Ureter (tissue), 1 donor: ENCODE measurements around the gene SGF29. TPM values are rescaled to one million over a fixed set of nuclear protein-coding genes. Genes with fewer than 3 reads are reported as not detected.
"Not testable (repeated sequence)": the region's sequence is repeated elsewhere in the genome, so short reads cannot be mapped to it uniquely, and the experiment has no call there.

Source experiments
- DNase-seq: peaks from one replicate; pipeline ENCODE4 v3.0.0-alpha.2; 2020; ENCODE audit warnings: low spot score
- total RNA-seq: library from RNA; stranded (reverse); gene quantifications from one replicate; pipeline ENCODE4 v1.2.4, GENCODE V29; 2023
- donor health status: DM: yes; HTN: yes; CAD: no.

The SGF29 gene
- total RNA-seq, 1 donor from 2014 or later, result 38.3 TPM

GRCh38 chr16:28563218-28563617 lies 9.5 kb downstream of the SGF29 start:
- no peak for DNase-seq

DNA sequence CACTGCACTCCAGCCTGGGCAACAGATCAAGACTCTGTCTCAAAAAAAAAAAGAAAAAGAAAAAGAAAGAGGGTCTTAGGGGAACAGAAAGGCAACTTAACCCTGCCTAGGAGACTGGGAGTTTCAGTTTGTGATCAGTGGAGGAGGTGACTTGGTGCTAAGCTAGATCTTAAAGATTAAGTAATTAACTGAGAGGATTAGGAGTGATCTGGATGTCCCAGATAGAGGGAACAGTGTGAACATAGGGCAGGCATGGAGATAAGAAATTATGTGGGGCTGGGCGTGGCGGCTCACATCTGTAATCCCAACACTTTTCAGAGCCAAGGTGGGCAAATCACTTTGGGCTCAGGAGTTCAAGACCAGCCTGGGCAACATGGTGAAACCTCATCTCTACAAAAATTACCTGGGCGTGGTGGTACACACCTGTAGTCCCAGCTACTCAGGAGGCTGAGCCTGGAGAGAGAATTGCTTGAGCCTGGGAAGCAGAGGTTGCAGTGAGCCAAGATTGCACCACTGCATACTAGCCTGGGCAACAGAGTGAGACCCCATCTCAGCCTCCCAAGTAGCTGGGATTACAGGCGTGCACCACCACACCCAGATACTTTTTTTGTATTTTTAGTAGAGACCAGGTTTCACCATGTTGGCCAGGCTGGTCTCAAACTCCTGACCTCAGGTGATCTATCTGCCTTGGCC lies 12.7 kb downstream of the SGF29 start:
- not testable (repeated sequence) for DNase-seq

- DNase-seq, result no peak
Observed at GRCh38 chr16:28567292-28567691, 13.6 kb downstream of the SGF29 start.

DNA sequence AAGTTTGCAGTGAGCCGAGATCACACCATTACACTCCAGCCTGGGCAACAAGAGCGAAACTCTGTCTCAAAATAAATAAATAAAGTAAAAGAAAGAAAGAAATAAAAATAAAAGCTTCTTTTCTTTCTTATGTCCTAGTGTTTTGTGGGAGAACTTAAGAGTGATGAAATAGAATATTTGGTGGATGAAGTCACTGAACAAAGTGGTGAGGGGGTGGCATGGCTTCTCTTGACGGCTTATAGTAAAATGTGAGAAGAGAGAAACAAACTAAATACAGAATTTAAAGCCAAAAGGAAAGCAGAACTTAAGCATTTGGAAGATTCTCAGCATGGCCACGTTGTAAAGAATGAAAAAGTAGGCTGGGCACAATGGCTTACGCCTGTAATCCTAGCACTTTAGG lies 15.3 kb downstream of the SGF29 start:
- DNase-seq, result no peak

DNA sequence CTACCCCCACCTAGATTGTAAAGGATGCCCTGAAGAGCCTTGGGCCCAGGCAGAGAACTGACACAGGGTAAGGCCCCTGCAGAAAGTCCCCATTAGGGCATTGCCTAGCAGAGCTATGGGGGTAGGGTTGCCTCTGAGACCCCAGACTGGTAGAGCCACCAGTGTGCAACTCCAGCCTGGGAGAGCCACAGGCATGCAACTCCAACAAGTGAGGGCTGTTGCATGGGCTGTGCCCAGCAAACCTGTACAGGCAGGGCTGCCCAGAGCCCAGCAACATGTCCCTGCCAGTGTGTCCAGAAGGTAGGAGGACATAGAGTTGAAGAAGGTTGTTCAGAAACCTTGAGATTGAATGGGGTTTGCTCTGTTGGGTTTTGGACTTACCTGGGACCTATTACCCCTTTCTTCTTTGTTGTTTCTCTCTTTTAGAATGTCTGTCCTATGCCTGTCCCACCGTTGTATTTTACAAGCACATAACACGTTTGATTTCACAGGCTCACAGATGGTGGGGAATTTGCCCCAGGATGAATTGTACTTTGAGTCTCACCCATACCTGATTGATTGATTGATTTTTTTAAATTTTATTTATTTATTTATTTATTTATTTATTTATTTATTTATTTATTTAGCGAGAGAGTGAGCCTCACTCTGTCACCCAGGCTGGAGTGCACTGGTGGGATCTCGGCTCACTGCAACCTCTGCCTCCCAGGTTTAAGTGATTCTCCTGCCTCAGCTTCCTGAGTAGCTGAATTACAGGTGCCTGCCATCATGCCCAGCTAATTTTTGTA lies 16.4 kb downstream of the SGF29 start:
- no peak for DNase-seq

DNA sequence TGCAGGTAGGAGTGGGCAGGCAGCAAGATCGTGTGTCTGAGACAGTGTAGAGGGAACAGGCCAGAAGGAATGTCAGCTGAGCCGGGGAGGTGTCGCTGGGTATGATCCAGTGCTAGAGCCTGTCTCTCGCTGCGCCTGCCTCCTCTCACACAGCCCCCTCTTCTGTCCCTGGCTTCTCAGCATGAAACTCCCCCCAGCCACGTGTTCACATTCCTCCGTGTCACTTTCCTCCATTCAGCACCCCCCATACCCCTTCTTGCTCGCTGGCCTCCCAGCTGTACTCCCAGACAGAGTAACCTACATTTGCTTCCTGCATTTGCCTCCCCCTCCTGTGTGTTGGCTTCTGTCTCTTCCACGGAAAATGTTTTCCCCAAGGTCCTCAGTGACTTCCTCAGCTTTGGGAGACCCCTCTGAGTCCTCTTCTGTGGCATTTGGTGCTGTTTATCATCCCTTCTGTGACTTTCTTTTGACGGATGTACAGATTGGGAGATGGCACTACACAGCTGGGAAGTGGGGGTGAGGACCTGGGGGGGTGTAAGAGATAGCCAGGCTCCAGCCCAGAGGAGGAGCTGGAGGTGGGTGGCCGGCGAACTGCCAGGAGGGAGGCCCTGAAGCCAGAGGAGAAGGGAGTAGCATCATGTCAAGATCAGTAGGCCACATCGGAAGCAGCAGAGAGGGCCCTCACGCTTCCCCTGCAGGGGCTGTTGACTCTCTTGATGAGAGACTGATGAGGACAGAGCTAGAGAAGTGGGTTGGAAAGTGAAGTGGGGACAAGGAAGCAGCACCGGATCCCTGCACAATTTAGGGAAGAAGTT lies 19.2 kb downstream of the SGF29 start:
- no peak for DNase-seq

DNA sequence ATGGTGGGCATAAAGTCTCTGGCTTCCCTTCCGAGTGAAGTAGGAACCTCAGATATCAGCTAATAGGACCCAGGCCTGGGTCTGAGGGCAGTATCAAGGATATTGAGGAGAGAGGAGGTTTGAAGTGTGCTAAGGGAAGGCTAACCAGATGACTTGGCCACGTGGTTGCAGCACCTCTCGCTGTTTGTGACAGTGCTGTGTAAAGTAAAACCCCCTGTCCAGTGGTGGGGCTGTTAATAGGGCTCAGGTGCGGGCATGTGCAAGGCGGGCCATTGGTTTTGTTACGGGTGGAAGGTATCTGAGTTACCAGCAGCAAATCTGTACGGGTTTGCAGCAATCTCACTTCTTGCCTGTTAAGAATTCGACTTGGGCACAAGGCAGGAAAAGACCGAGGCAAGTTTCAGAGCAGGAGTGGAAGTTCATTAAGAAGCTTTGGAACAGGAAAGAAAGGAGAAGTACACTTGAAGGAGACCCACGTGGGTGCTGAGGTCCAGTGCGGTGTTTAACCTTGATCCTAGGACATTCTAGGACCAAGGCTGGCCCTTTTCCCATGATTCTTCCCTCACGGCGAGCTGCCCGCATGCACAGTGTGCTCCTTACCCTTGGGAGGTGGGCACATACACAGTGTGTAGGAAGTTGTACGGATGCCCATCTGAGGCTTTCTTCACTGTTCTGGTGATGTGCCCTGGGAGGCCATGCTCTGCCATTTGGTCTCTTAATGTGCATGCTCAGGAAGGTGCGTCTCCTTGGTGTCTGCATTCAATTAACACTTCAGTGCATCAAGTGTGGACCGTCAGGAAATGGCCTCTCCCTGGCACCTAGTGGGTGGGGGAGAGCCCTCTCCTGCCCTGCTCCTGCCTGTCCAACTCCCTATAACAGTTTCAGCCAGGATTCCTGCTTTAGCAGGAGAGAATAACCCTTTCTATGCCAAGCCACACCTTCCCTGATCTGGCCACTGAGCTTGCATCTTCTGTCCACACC lies 20.3 kb downstream of the SGF29 start:
- DNase-seq, result no peak

DNA sequence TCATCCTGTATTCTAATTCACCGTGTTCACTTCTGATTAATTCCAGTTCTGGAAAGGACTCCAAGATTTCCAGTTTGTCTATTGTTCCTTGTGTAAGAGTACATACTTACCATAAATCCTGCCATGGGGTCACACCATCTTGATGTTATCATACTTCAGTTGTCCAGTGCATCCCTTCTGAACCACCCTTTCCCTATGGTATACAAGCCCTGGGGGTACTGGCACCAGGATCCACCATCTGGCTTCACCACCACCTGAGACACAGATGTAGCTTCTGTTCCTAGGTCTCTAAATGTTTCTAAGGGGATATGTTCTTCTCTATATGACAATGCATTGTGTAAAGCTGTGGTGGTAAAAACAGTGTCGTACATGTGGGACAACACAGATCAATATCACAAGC lies 21.2 kb downstream of the SGF29 start:
- no peak for DNase-seq

DNA sequence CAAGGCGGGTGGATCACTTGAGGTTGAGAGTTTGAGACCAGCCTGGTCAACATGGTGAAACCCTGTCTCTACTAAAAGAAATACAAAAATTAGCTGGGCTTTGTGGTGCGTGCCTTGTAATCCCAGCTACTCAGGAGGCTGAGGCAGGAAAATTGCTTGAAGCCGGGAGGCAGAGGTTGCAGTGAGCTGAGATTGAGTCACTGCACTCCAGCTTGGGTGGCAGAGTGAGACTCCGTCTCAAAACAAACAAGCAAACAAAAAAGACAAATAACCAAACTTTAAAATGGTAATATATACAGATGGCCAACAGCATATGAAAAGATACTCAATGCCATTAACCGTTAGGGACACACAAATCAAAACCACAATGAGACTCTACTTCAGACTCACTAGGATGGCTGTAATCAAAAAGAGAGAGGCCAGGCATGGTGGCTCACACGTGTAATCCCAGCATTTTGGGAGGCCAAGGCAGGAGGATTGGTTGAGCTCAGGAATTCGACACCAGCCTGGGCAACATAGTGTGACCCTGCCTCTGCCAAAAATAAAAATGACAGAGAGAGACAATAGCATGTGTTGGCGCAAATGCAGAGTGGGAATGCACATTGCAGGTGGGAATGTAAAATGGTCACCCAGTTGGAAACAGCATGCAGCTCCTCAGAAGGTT lies 21.9 kb downstream of the SGF29 start:
- DNase-seq, result no peak

DNA sequence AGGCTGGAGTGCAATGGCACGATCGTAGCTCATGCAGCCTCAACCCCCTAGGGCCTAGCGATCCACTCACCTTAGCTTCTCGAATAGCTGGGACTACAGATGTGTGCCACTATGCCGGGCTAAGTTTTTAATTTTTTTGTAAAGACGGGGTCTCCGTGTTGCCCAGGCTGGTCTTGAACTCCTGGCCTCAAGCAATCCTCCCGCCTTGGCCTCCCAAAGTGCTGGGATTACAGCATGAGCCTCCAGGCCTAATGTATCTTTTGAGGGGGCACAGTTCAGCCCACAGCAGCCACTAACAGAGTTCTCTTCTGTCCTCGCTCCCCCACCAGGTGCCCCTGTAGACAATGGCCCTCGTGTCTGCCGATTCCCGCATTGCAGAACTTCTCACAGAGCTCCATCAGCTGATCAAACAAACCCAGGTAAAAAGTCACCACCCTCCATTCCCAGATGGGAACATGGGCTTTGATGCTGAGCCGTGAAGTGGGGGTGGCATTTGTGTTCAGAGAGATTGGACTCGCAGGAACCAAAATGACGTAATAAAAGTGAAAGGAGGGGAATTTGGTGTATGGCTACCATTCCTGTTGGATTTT lies 27.1 kb downstream of the SGF29 start:
- no peak for DNase-seq

DNA sequence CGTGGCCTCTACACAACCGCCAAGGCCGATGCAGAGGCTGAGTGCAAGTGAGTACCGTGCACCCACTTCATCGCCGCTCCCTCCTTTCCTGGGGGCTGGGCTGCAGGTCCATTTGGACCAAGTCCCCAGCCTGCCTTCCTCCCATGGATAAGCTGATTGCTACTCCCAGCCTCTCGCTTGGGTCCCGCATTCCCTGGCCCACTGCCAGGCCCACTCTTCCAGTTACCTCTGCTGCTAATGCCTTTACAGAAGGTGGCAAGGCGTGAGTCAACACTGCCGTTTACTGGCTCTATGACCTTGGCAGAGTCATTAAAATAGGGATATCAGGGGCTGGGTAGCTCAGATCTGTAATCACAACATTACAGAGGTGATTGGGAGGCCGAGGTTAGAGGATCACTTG lies 32.0 kb downstream of the SGF29 start:
- DNase-seq, result no peak

- DNase-seq, result no peak
Observed at GRCh38 chr16:28586466-28586865, 32.7 kb downstream of the SGF29 start.

GRCh38 chr16:28587386-28587785 lies 33.7 kb downstream of the SGF29 start:
- DNase-seq, result no peak

- DNase-seq, result no peak
Observed at GRCh38 chr16:28589069-28589468, 35.3 kb downstream of the SGF29 start.

DNA sequence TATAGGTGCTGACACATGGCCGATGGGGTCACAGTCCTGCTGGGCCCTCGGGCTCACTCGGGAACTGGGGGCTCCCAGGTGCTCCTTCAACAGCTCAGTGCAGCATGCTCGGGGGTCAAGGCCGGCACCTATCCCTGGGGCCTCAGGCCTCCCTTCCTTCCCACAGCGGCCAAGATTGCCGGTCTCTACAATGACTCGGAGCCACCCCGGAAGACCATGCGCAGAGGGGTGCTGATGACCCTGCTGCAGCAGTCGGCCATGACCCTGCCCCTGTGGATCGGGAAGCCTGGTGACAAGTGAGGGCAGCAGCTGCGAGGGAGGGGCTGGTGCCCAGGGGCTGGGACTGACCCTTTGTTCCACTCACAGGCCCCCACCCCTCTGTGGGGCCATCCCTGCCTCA lies 36.2 kb downstream of the SGF29 start:
- DNase-seq, result no peak

DNA sequence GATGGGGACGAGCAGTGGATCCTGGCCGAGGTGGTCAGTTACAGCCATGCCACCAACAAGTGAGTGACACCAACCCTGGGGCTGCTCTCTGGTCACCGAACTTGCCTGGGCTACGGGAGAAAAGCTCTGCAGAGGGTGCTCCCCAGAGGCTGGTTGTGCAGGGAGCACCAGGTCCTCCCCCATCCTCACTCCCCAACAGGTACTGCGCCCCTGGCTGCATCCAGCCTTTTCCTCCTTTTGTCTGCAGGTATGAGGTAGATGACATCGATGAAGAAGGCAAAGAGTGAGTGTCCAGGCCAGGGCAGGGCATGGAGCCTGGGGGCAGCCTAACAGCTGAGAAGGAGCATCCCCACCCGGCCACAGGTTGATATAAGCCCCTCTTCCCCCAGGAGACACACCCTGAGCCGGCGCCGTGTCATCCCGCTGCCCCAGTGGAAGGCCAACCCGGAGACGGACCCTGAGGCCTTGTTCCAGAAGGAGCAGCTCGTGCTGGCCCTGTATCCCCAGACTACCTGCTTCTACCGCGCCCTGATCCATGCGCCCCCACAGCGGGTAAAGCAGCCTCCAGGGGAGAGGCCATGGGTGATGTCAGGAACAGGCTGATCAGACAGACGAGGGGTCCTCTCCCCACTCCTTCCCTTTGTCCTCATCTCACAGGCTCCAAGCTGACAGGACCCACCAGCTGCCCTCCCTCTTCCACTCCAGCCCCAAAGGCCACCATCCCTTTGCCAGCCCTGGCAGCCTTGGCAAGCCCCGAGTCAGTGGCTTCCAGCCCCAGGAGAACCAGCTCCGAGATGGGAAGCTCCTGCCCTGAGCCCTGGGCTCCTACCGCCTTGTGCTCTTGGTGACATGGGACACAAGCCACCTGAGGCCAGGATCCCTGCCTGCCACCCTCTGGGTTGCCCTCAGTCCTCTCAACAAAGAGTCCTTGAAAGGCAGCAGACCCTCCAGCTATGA lies 36.9 kb downstream of the SGF29 start:
- no peak for DNase-seq

DNA sequence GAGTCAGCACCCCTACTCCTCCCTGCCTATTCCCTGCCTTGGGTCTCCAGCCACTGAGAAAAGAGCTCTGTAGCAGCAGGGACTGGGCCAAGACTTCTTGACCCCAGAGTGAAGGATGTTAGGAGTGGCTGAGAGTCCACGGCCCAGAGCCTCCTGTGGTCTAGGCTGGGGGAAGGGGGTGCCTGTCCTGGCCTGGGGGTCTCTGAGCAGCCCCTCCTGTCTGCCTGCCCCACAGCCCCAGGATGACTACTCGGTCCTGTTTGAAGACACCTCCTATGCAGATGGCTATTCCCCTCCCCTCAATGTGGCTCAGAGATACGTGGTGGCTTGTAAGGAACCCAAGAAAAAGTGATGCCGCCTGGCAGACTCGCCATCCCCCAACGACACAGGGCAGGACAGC lies 37.6 kb downstream of the SGF29 start:
- no peak for DNase-seq

DNA sequence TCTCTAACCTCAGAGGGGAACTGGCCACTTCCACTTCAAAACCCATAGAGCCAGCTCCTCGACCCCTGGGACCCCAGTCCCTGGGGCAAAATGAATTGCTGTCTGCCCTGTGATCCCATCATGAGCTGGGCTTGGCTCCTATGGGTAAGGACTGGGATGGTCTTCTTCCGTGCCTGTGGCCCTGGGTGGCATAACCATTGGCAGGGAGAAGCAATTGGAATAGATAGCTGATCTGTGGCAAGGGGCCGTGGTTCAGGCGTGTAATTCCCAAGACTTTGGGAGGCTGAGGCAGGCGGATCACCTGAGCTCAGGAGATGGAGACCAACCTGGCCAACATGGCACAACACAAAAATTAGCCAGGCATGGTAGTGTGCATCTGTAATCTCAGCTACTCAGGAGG lies 38.8 kb downstream of the SGF29 start:
- no peak for DNase-seq

DNA sequence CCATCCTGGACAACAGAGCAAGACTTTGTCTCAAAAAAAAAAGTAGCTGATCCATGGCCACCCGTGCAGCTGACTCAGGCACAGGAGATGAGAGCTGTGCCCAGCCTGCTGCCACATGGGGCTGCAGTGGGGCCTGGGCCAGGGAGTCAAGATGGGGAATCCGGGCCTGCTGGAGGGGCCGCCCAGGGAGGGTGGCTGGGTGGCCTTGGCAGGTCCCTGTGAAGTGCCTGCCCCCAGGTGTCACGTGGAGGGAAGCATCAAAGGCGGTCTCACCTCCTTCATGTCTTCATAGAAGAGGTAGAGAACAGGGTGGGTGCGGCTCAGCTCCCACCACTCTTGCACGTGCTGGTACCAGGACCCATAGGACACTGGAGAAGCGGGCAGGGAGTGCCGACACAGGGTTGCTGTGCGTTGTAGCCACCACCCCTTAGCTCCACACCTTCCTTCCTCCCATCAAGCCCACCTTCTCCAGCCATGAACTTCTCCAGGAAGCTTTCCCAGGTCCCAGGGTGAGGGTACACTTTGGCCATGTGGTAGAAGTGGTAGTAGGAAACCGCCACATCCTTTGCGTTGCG lies 39.3 kb downstream of the SGF29 start:
- no peak for DNase-seq
